ENCODE data around the gene GPS2.

GPS2 gene

GRCh38 chr17:7285679-7286078 lies 29.5 kb downstream of the GPS2 start:
- CTCF ChIA-PET, result interaction anchor here (0.6 to 10.4 kb wide), 2 partner anchors 12 to 374 kb away, joined by 3 to 78 read pairs; no protein-coding TSS in a partner anchor
- no peak for DNase-seq
- peaks cover 99% of the 10 kb centered on the region for H3K27me3 Mint-ChIP-seq
- no peaks in the 10 kb centered on the region for H3K36me3 Mint-ChIP-seq
- H3K4me3 Mint-ChIP-seq, result no peak overlapping the region
- no peak overlapping the region for H3K27ac Mint-ChIP-seq
- H3K9me3 Mint-ChIP-seq, result no peaks in the 10 kb centered on the region
- H3K4me1 Mint-ChIP-seq, result peaks cover 19% of the 10 kb centered on the region

GRCh38 chr17:7284911-7285310 lies 30.2 kb downstream of the GPS2 start:
- DNase-seq, result no peak
- Mint-ChIP-seq H3K27me3 (peaks cover 99% of the 10 kb centered on the region), H3K4me3 (no peak overlapping the region), H3K4me1 (peaks cover 27% of the 10 kb centered on the region), H3K27ac (no peak overlapping the region), H3K36me3 (no peaks in the 10 kb centered on the region), H3K9me3 (no peaks in the 10 kb centered on the region)
- CTCF ChIA-PET, result interaction anchor here (10.4 kb wide), 1 partner anchor 13 kb away, joined by 78 read pairs; no protein-coding TSS in a partner anchor

DNA sequence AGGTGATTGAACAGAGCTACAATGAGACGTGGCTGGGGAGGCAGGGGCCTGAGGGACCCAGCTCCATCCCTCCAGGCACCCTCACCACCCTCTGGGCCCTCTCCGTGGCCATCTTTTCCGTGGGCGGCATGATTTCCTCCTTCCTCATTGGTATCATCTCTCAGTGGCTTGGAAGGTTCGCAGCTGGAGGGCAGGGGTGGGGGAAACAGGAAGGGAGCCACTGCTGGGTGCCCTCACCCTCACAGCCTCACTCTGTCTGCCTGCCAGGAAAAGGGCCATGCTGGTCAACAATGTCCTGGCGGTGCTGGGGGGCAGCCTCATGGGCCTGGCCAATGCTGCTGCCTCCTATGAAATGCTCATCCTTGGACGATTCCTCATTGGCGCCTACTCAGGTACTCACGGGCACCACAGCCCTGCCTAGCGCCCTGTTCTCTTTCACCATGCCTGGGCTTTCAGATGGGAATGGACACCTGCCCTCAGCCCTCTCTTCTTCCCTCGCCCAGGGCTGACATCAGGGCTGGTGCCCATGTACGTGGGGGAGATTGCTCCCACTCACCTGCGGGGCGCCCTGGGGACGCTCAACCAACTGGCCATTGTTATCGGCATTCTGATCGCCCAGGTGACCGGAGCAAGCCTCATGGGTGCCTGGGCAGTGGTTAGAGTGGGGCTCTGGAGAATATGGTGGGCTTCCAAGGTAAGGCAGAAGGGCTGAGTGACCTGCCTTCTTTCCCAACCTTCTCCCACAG lies 31.5 kb downstream of the GPS2 start:
- CTCF ChIA-PET, result interaction anchor here (10.4 kb wide), 1 partner anchor 14 kb away, joined by 78 read pairs; no protein-coding TSS in a partner anchor
- no peaks in the 10 kb centered on the region for H3K9me3 Mint-ChIP-seq
- no peak for DNase-seq
- peaks cover 28% of the 10 kb centered on the region for H3K4me1 Mint-ChIP-seq
- peaks cover 89% of the 10 kb centered on the region for H3K27me3 Mint-ChIP-seq
- H3K27ac Mint-ChIP-seq, result no peak overlapping the region
- H3K4me3 Mint-ChIP-seq, result no peak overlapping the region
- H3K36me3 Mint-ChIP-seq, result no peaks in the 10 kb centered on the region

GRCh38 chr17:7282752-7283321 lies 32.3 kb downstream of the GPS2 start:
- peaks cover 81% of the 10 kb centered on the region for H3K27me3 Mint-ChIP-seq
- peak overlapping the region; percentile 3 for H3K4me3 Mint-ChIP-seq
- CTCF ChIA-PET, result interaction anchor here (1.2 to 10.4 kb wide), 2 partner anchors 15 to 278 kb away, joined by 4 to 78 read pairs; partner anchors contain the start of gene SENP3

DNA sequence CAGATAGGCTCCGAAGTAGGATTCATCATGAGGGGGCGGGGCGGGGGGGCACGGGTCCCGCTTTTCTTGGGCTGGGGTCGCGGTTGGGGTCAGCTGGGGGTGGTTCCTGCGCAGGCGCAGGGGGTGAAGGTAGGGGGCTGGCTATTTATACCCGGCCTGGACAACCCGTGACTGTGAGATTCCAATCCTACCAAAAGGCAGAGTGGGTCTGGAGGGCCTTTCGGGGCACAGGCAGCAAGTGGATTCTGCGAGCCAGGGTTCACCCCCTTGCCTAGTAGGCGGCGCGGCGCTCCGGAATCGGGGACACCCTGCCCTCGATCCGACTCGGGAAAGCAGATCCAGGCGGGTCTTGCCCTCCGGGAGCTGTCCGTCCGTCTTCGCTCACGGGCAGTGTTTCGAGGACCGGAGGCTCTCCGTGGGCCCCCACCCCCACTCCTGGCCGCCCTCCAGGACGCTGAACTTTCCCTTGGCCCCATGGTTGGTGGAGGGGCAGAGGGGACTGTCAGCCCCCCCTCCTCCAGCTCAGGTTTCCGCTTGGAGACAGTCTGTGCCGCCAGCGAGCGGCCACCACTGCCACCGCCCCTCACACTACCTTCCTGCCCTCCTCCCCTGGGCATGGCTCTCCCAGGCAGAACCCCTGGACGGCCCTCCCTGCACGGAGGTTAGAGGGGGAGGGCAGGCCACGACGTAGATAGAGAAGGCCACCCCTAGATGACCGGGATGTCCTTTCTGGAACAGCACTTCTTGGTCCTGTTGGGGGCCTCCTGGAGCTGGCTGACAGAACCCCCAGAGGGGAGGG lies 33.0 kb downstream of the GPS2 start:
- Mint-ChIP-seq H3K27ac (no peak overlapping the region), H3K27me3 (peaks cover 74% of the 10 kb centered on the region), H3K36me3 (no peaks in the 10 kb centered on the region), H3K9me3 (no peaks in the 10 kb centered on the region), H3K4me3 (peak overlapping the region; percentile 71), H3K4me1 (peaks cover 28% of the 10 kb centered on the region)
- CTCF ChIA-PET, result interaction anchor here (0.6 to 10.4 kb wide), 5 partner anchors 10 to 279 kb away, joined by 3 to 78 read pairs (median 4); partner anchors contain the start of gene SENP3
- DNase-seq, result no peak

More at GRCh38 chr17:7282752-7283321, 32.3 kb downstream of the GPS2 start:
- Mint-ChIP-seq H3K4me1 (peaks cover 28% of the 10 kb centered on the region), H3K27ac (no peak overlapping the region), H3K9me3 (no peaks in the 10 kb centered on the region), H3K36me3 (no peaks in the 10 kb centered on the region)
- DNase-seq, result no peak

GRCh38 chr17:7281074-7281952 lies 33.8 kb downstream of the GPS2 start, which contains the start of gene SLC2A4:
Gene SLC2A4, plus strand, starts transcription at chr17:7281718. Its CDS starts 217 bp downstream, at chr17:7281935.
- Mint-ChIP-seq H3K4me1 (peaks cover 28% of the 10 kb centered on the region), H3K27me3 (peaks cover 65% of the 10 kb centered on the region), H3K4me3 (peak within 1 kb of the TSS; percentile 71), H3K36me3 (no peaks in the 10 kb centered on the region), H3K9me3 (no peaks in the 10 kb centered on the region), H3K27ac (peak within 1 kb of the TSS; percentile 45)
- DNase-seq, result peak; percentile 90
- CTCF ChIA-PET, result interaction anchor here (0.6 to 10.4 kb wide), 6 partner anchors 9 to 280 kb away, joined by 3 to 78 read pairs (median 4); partner anchors contain the start of gene SENP3

GRCh38 chr17:7280519-7281073 lies 34.6 kb downstream of the GPS2 start:
- Mint-ChIP-seq H3K27me3 (peaks cover 61% of the 10 kb centered on the region), H3K4me1 (peaks cover 28% of the 10 kb centered on the region), H3K9me3 (no peaks in the 10 kb centered on the region), H3K36me3 (no peaks in the 10 kb centered on the region), H3K27ac (peak overlapping the region; percentile 45), H3K4me3 (peak overlapping the region; percentile 71)
- CTCF ChIA-PET, result interaction anchor here (0.8 to 10.4 kb wide), 5 partner anchors 12 to 280 kb away, joined by 3 to 78 read pairs (median 4); partner anchors contain the start of gene ACAP1
- peak; percentile 89 for DNase-seq

GRCh38 chr17:7279448-7279847 lies 35.7 kb downstream of the GPS2 start:
- peaks cover 52% of the 10 kb centered on the region for H3K27me3 Mint-ChIP-seq
- H3K9me3 Mint-ChIP-seq, result no peaks in the 10 kb centered on the region
- CTCF ChIA-PET, result interaction anchor here (0.7 to 10.4 kb wide), 4 partner anchors 10 to 124 kb away, joined by 3 to 78 read pairs (median 4); no protein-coding TSS in a partner anchor
- H3K36me3 Mint-ChIP-seq, result no peaks in the 10 kb centered on the region
- H3K4me3 Mint-ChIP-seq, result no peak overlapping the region
- H3K27ac Mint-ChIP-seq, result no peak overlapping the region
- H3K4me1 Mint-ChIP-seq, result peaks cover 28% of the 10 kb centered on the region
- no peak for DNase-seq

- CTCF ChIA-PET, result interaction anchor here (1.4 kb wide), 1 partner anchor 30 kb away, joined by 3 read pairs; no protein-coding TSS in a partner anchor
- Mint-ChIP-seq H3K27me3 (peaks cover 78% of the 10 kb centered on the region), H3K36me3 (peaks cover 3% of the 10 kb centered on the region), H3K4me3 (no peak overlapping the region), H3K27ac (no peak overlapping the region), H3K4me1 (peaks cover 24% of the 10 kb centered on the region), H3K9me3 (no peaks in the 10 kb centered on the region)
- no peak for DNase-seq
Observed at GRCh38 chr17:7266784-7267183, 48.4 kb downstream of the GPS2 start.

- Mint-ChIP-seq H3K4me3 (no peak overlapping the region), H3K4me1 (peaks cover 33% of the 10 kb centered on the region), H3K27ac (no peak overlapping the region), H3K36me3 (peaks cover 3% of the 10 kb centered on the region), H3K9me3 (no peaks in the 10 kb centered on the region), H3K27me3 (peaks cover 80% of the 10 kb centered on the region)
- DNase-seq, result no peak
- CTCF ChIA-PET, result interaction anchor here (0.6 to 0.8 kb wide), 2 partner anchors 218 to 239 kb away, joined by 3 read pairs; no protein-coding TSS in a partner anchor
Observed at GRCh38 chr17:7263801-7264078, 51.4 kb downstream of the GPS2 start.

DNA sequence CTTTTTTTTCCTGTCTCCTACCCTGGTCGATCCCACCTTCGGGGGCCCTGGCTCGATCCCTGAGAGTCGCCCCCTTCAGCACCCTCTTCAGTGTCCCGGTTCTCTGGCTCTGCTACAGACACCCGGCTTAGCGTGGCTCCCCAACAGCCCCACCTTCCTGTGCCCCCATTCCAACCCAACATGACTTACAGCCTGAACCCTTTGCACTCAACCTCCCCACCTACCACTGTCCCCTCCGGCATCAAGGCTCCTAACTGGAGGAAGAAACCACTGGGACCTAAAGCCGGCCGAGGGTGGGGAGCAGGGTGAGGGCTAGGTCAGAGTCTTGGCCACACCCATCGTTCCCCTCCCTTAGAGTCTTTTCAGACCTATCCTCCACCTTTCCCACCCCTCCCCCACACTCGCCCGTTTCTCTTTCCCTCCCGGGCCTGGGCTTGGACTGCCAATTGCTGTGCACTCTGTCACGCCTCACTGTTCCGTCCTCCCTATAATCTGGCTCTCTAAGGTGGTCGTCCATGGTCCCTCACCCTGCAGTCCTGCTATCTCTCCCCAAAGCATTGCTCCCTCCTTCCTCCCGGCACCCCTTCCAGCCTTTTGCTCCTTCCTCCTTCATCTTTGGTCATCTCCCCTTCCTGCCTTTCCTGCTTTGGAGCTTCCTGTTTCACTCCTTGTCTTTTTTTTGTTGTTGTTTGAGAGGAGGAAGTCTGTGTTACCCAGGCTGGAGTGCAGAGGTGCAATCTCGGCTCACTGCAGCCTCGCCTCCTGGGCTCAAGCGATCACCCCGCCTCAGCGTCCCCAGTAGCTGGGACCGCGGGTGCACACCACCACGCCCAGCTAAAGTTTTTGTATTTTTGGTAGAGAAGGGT lies 52.0 kb downstream of the GPS2 start:
- Mint-ChIP-seq H3K4me3 (peak overlapping the region; percentile 19), H3K4me1 (peaks cover 33% of the 10 kb centered on the region), H3K27ac (peak overlapping the region; percentile 24), H3K9me3 (no peaks in the 10 kb centered on the region), H3K36me3 (peaks cover 3% of the 10 kb centered on the region), H3K27me3 (peaks cover 76% of the 10 kb centered on the region)
- peak; percentile 54 for DNase-seq
- CTCF ChIA-PET, result interaction anchor here (0.6 to 0.8 kb wide), 2 partner anchors 218 to 240 kb away, joined by 3 read pairs; no protein-coding TSS in a partner anchor
